Amniotic epithelial cell (primary cell): Measurements from ENCODE around the gene ABI3.
A peak's percentile ranks its signal among the peaks of the same experiment; 100 is the strongest.
"Not testable (repeated sequence)": the region's sequence is repeated elsewhere in the genome, so short reads cannot be mapped to it uniquely, and the experiment has no call there.

Experiments used
- DNase-seq: peaks from one replicate; pipeline ENCODE4 v3.0.0-alpha.2; 2010; ENCODE audit warnings: low read depth

ABI3 gene

GRCh38 chr17:49210158-49211029, at the start of gene ABI3, which contains the start of gene GNGT2:
Gene ABI3, plus strand, starts transcription at chr17:49210707. Its CDS starts 18 bp downstream, at chr17:49210725.
Gene GNGT2, minus strand, starts transcription at chr17:49210574. Its CDS starts 3,152 bp downstream, at chr17:49207422.
- DNase-seq = peak; percentile 13

GRCh38 chr17:49162866-49163265, 47.6 kb upstream of the ABI3 start:
- DNase-seq = no peak

GRCh38 chr17:49165143-49165542, 45.4 kb upstream of the ABI3 start:
- DNase-seq = no peak

- DNase-seq = no peak
Observed at GRCh38 chr17:49168706-49169105, 41.8 kb upstream of the ABI3 start.

GRCh38 chr17:49170216-49170615, 40.3 kb upstream of the ABI3 start:
- no peak for DNase-seq

GRCh38 chr17:49170711-49171110, 39.8 kb upstream of the ABI3 start:
- not testable (repeated sequence) for DNase-seq

GRCh38 chr17:49175978-49176377, 34.5 kb upstream of the ABI3 start:
- not testable (repeated sequence) for DNase-seq

- DNase-seq = peak; percentile 42
Observed at GRCh38 chr17:49180303-49180702, 30.2 kb upstream of the ABI3 start.

- no peak for DNase-seq
Observed at GRCh38 chr17:49180998-49181635, 29.4 kb upstream of the ABI3 start.

- DNase-seq = no peak
Observed at GRCh38 chr17:49183341-49183740, 27.2 kb upstream of the ABI3 start.

- no peak for DNase-seq
Observed at GRCh38 chr17:49183801-49184200, 26.7 kb upstream of the ABI3 start.

- not testable (repeated sequence) for DNase-seq
Observed at GRCh38 chr17:49184522-49184921, 26.0 kb upstream of the ABI3 start.

- not testable (repeated sequence) for DNase-seq
Observed at GRCh38 chr17:49185381-49185780, 25.1 kb upstream of the ABI3 start.

GRCh38 chr17:49187301-49187700, 23.2 kb upstream of the ABI3 start:
- no peak for DNase-seq

GRCh38 chr17:49190932-49191331, 19.6 kb upstream of the ABI3 start:
- no peak for DNase-seq

GRCh38 chr17:49191409-49191916, 19.0 kb upstream of the ABI3 start:
- DNase-seq = no peak

- DNase-seq = peak; percentile 85
Observed at GRCh38 chr17:49191917-49192741, 18.4 kb upstream of the ABI3 start.

GRCh38 chr17:49193513-49194296, 16.8 kb upstream of the ABI3 start:
- DNase-seq = peak; percentile 79

- DNase-seq = no peak
Observed at GRCh38 chr17:49194297-49194607, 16.3 kb upstream of the ABI3 start.

GRCh38 chr17:49195751-49196150, 14.8 kb upstream of the ABI3 start:
- DNase-seq = no peak

- no peak for DNase-seq
Observed at GRCh38 chr17:49196520-49196919, 14.0 kb upstream of the ABI3 start.
